Left renal pelvis (tissue), 4 donors: ENCODE measurements around the gene AMT. TPM values are rescaled to one million over a fixed set of nuclear protein-coding genes. Genes with fewer than 3 reads are reported as not detected.

ENCODE experiments used
- DNase-seq, 4 donors: peaks; one replicate each; pipeline ENCODE4 v3.0.0-alpha.2; 2013; ENCODE audit warnings: low read depth in 4 of 4, low spot score in 3 of 4
- polyA plus RNA-seq, 4 donors: library from polyadenylated mRNA; unstranded; fragments of 120-200 nt; gene quantifications; one replicate each; pipeline ENCODE4 v1.2.1, GENCODE V29; 2013; ENCODE audit not compliant: insufficient read length in 4 of 4

AMT gene
- 10 to 100 TPM; 18.8 to 45.9 (median 38.3) TPM for polyA plus RNA-seq

- no peak for DNase-seq
Measured at GRCh38 chr3:49422379-49423248, at the start of gene AMT. Gene AMT (minus strand): TSS chr3:49422473. CDS start chr3:49422450, 23 bp downstream.

GRCh38 chr3:49470714-49471420, 48.6 kb upstream of the AMT start:
- no peak for DNase-seq

GRCh38 chr3:49469936-49470713, 47.9 kb upstream of the AMT start, which contains the start of gene DAG1:
Gene DAG1 (plus strand): TSS chr3:49470267. CDS start chr3:49510535, 40,268 bp downstream.
- peak; percentile 89 to 94 (median 92) for DNase-seq

- DNase-seq, result peak in 2 of 4 donors; percentile 61 to 69
Measured at GRCh38 chr3:49469037-49469935, 47.0 kb upstream of the AMT start.

GRCh38 chr3:49466085-49466484, 43.8 kb upstream of the AMT start:
- DNase-seq, result no peak

- DNase-seq, result no peak
Measured at GRCh38 chr3:49465270-49466034, 43.2 kb upstream of the AMT start.

- no peak for DNase-seq
Measured at GRCh38 chr3:49462222-49462621, 39.9 kb upstream of the AMT start.

- no peak for DNase-seq
Measured at GRCh38 chr3:49461443-49462171, 39.3 kb upstream of the AMT start.

- no peak for DNase-seq
Measured at GRCh38 chr3:49460956-49461355, 38.7 kb upstream of the AMT start.

- DNase-seq, result no peak
Measured at GRCh38 chr3:49460188-49460890, 38.1 kb upstream of the AMT start.

- DNase-seq, result no peak
Measured at GRCh38 chr3:49456466-49456865, 34.2 kb upstream of the AMT start.

GRCh38 chr3:49454898-49455681, 32.8 kb upstream of the AMT start:
- DNase-seq, result no peak

GRCh38 chr3:49454458-49454857, 32.2 kb upstream of the AMT start:
- no peak for DNase-seq

- no peak for DNase-seq
Measured at GRCh38 chr3:49453621-49454020, 31.3 kb upstream of the AMT start.

- no peak for DNase-seq
Measured at GRCh38 chr3:49445391-49445790, 23.1 kb upstream of the AMT start.

- DNase-seq, result no peak
Measured at GRCh38 chr3:49434731-49435130, 12.5 kb upstream of the AMT start.

- no peak for DNase-seq
Measured at GRCh38 chr3:49428752-49429080, 6.4 kb upstream of the AMT start.
